Measurements from ENCODE around the gene AMH. TPM values are rescaled to one million over a fixed set of nuclear protein-coding genes. Genes with fewer than 3 reads are reported as not detected.

Gene AMH
- total and polyA plus RNA-seq, 2 of the 4 experiments (the other 2 are of a cell fraction): 0.86 TPM; not detected in 1

DNA sequence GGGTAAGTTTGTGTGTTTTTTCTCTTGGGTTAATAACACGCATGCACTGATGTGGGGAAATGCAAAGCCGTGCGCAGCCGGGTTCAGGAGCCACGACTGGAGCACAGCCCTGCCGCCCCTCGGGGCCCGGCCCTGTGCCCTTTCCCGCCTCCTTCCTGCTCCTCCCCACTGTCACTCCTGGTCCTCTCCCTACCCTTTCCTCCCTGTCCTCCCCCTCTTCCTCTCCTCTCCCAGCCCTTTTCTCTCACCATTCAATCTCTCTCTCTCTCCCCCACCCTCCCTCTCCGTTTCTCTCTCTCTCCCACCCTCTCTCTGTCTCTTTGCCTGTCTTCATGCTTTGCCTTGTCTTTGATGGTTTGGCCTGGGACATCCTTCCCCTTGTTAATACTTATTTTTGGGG, 40.1 kb upstream of the AMH start:
- in situ Hi-C loops (cut with MboI; ENCODE audit: low sequenced_read_pairs): no loop called here

More for the DNA sequence above, 40.1 kb upstream of the AMH start:
- Histone ChIP-seq H4K91ac (ENCODE audit: insufficient read depth, low read depth, low read length) (0 out of 2 replicates have a peak overlapping the region, but pooled peaks have one; percentile 1), H3K4ac (ENCODE audit: low read depth, low read length) (peak overlapping the region; percentile 65), H2BK15ac (ENCODE audit: low read depth, low read length) (no peak overlapping the region), H3K36me3 (ENCODE audit: control insufficient read depth, insufficient read depth, low read length) (peaks cover 50% of the 10 kb centered on the region), H3K27me3 (ENCODE audit: control insufficient read depth, insufficient read depth, low read length) (no peaks in the 10 kb centered on the region), H3K9me1 (ENCODE audit: insufficient read depth, low read length) (peaks cover 11% of the 10 kb centered on the region), H2BK5ac (ENCODE audit: low read depth, low read length, poor library complexity, severe bottlenecking) (no peak overlapping the region), H4K20me1 (ENCODE audit: insufficient read depth, low read length) (peaks cover 10% of the 10 kb centered on the region; the same call in 1 of the 2 replicates), H3K27ac (ENCODE audit: insufficient read depth, low read length) (no peak overlapping the region), H3K18ac (ENCODE audit: low read depth, low read length) (no peak overlapping the region), H3K9ac (ENCODE audit: low read depth, low read length) (no peak overlapping the region), H2AK5ac (ENCODE audit: low read depth, low read length) (no peak overlapping the region), H2BK20ac (ENCODE audit: low read depth, low read length) (no peak overlapping the region), H2BK120ac (ENCODE audit: low read depth, low read length) (no peak overlapping the region), H2AK9ac (replicated peaks; ENCODE audit: low read depth, low read length, poor library complexity) (peak overlapping the region; percentile 67), H3K56ac (ENCODE audit: extremely low read depth, insufficient read depth, low read length) (no peak overlapping the region), H3K4me1 (ENCODE audit: control insufficient read depth, insufficient read depth, low read length) (peaks cover 12% of the 10 kb centered on the region), H3K4me3 (ENCODE audit: insufficient read depth, low read depth, low read length) (no peak overlapping the region), H3K23ac (ENCODE audit: low read depth, low read length) (peak overlapping the region; percentile 45; the same call in 1 of the 2 replicates), H3K9me3 (ENCODE audit: control insufficient read depth, insufficient read depth, low read length) (no peaks in the 10 kb centered on the region), H2AFZ (replicated peaks; ENCODE audit: low read length, poor library complexity) (no peak overlapping the region), H3K79me1 (ENCODE audit: low read depth in 1 of 2, low read length in 2 of 2) (peaks cover 21 to 72% of the 10 kb centered on the region in 2 experiments), H4K8ac (ENCODE audit: low read depth in 2 of 2, low read length in 2 of 2) (no peak overlapping the region), H3K14ac (replicated peaks; ENCODE audit: low read depth, low read length) (no peak overlapping the region), H3K4me2 (ENCODE audit: low read depth, low read length) (no peak overlapping the region), H4K5ac (ENCODE audit: low read depth, low read length) (no peak overlapping the region)
- DNase-seq (no peak), ATAC-seq (ENCODE audit: low read depth) (no peak; the same call in 1 of the 2 replicates)
- WGBS, 2 experiments (ENCODE audit: extremely low coverage in 2 of 2, insufficient read length in 1 of 2): 83 to 100% methylated on average over 1 to 3 of the region's 10 CpGs
- ChIA-PET CTCF (interaction anchor here (0.7 kb wide), 1 partner anchor 53 kb away, joined by 3 read pairs; no protein-coding TSS in a partner anchor), POLR2A (ENCODE audit: unreplicated experiment) (no interaction called here)
- TF ChIP-seq BHLHE40 (IDR thresholded peaks at IDR 0.05; ENCODE audit: low read depth, low read length) (no peak), FOS (IDR thresholded peaks at IDR 0.05; ENCODE audit: low read depth, low read length) (no peak), CHD1 (IDR thresholded peaks at IDR 0.05; ENCODE audit: low read depth, low read length) (no peak), POLR2A (IDR thresholded peaks at IDR 0.05; ENCODE audit: low read depth, low read length) (no peak), MAZ (IDR thresholded peaks at IDR 0.05; ENCODE audit: borderline replicate concordance, low read depth, low read length) (no peak), SMC3 (IDR thresholded peaks at IDR 0.05; ENCODE audit: low read depth, low read length) (no peak), RCOR1 (IDR thresholded peaks at IDR 0.05; ENCODE audit: insufficient replicate concordance, low read length) (no peak), MXI1 (IDR thresholded peaks at IDR 0.05; ENCODE audit: borderline replicate concordance, low read depth, low read length) (no peak), RAD21 (IDR thresholded peaks at IDR 0.05; ENCODE audit: low read length) (no peak), RFX5 (IDR thresholded peaks at IDR 0.05; ENCODE audit: low read depth, low read length) (no peak), MAFK (IDR thresholded peaks at IDR 0.05; ENCODE audit: low read depth, low read length) (no peak), NFE2L2 (IDR thresholded peaks at IDR 0.05; ENCODE audit: low read depth, low read length) (no peak), CEBPB (IDR thresholded peaks at IDR 0.05; ENCODE audit: low read depth, low read length) (no peak)
- TF ChIP-seq, protein P1, sequence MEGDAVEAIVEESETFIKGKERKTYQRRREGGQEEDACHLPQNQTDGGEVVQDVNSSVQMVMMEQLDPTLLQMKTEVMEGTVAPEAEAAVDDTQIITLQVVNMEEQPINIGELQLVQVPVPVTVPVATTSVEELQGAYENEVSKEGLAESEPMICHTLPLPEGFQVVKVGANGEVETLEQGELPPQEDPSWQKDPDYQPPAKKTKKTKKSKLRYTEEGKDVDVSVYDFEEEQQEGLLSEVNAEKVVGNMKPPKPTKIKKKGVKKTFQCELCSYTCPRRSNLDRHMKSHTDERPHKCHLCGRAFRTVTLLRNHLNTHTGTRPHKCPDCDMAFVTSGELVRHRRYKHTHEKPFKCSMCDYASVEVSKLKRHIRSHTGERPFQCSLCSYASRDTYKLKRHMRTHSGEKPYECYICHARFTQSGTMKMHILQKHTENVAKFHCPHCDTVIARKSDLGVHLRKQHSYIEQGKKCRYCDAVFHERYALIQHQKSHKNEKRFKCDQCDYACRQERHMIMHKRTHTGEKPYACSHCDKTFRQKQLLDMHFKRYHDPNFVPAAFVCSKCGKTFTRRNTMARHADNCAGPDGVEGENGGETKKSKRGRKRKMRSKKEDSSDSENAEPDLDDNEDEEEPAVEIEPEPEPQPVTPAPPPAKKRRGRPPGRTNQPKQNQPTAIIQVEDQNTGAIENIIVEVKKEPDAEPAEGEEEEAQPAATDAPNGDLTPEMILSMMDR (conservative IDR thresholded peaks at IDR 0.05; ENCODE audit: low read depth, low read length): no peak
- TF ChIP-seq, protein P2, sequence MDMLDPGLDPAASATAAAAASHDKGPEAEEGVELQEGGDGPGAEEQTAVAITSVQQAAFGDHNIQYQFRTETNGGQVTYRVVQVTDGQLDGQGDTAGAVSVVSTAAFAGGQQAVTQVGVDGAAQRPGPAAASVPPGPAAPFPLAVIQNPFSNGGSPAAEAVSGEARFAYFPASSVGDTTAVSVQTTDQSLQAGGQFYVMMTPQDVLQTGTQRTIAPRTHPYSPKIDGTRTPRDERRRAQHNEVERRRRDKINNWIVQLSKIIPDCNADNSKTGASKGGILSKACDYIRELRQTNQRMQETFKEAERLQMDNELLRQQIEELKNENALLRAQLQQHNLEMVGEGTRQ (IDR thresholded peaks at IDR 0.05; ENCODE audit: low read depth, low read length): no peak
- TF ChIP-seq, protein P3, sequence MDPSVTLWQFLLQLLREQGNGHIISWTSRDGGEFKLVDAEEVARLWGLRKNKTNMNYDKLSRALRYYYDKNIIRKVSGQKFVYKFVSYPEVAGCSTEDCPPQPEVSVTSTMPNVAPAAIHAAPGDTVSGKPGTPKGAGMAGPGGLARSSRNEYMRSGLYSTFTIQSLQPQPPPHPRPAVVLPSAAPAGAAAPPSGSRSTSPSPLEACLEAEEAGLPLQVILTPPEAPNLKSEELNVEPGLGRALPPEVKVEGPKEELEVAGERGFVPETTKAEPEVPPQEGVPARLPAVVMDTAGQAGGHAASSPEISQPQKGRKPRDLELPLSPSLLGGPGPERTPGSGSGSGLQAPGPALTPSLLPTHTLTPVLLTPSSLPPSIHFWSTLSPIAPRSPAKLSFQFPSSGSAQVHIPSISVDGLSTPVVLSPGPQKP (IDR thresholded peaks at IDR 0.05; ENCODE audit: borderline replicate concordance, low read depth, low read length): no peak
- no TSS peak for BruUV-seq (replicated peaks)
- intact Hi-C loops (cut with micrococcal nuclease): no loop called here
- dilution Hi-C loops (cut with HindIII; ENCODE audit: low sequenced_read_pairs, unreplicated experiment): no loop called here

All from IMR-90 (cell line).